GM18861 (cell line): ENCODE data around the gene CNPY1.

Experiments used
- ATAC-seq: cut with Tn5 transposase; IDR thresholded peaks from one replicate; pipeline ENCODE4 v1.9.1; 2021; ENCODE audit not compliant: unreplicated experiment

CNPY1 gene

GRCh38 chr7:155469311-155470185 is 76.8 kb downstream of the CNPY1 start:
- ATAC-seq, result no peak

- no peak for ATAC-seq
These were observed 77.6 kb downstream of the CNPY1 start for GRCh38 chr7:155468785-155469148.

- peak; percentile 27 for ATAC-seq
These were observed 78.2 kb downstream of the CNPY1 start for GRCh38 chr7:155467846-155468784.

GRCh38 chr7:155466814-155467733 is 79.3 kb downstream of the CNPY1 start:
- peak; percentile 61 for ATAC-seq

- ATAC-seq, result no peak
These were observed 80.1 kb downstream of the CNPY1 start for GRCh38 chr7:155466142-155466813.

- ATAC-seq, result no peak
These were observed 80.6 kb downstream of the CNPY1 start for GRCh38 chr7:155465761-155466141.

- ATAC-seq, result no peak
These were observed 81.2 kb downstream of the CNPY1 start for GRCh38 chr7:155464948-155465739.

- no peak for ATAC-seq
These were observed 82.2 kb downstream of the CNPY1 start for GRCh38 chr7:155464183-155464582.

GRCh38 chr7:155463114-155463811 is 83.1 kb downstream of the CNPY1 start:
- no peak for ATAC-seq

- ATAC-seq, result no peak
These were observed 84.1 kb downstream of the CNPY1 start for GRCh38 chr7:155462163-155462735.

GRCh38 chr7:155461631-155462030 is 84.7 kb downstream of the CNPY1 start:
- ATAC-seq, result no peak

GRCh38 chr7:155460926-155461613 is 85.3 kb downstream of the CNPY1 start:
- no peak for ATAC-seq

GRCh38 chr7:155459700-155460461 is 86.5 kb downstream of the CNPY1 start:
- no peak for ATAC-seq

- no peak for ATAC-seq
These were observed 87.3 kb downstream of the CNPY1 start for GRCh38 chr7:155458878-155459699.

- no peak for ATAC-seq
These were observed 88.1 kb downstream of the CNPY1 start, which contains the start of gene EN2 for GRCh38 chr7:155458111-155458877. Gene EN2 (plus strand): TSS chr7:155458129. CDS start chr7:155458378, 249 bp downstream.
